Neural cell (in vitro differentiated cells): Measurements from ENCODE around the gene IL1RAPL2.

Source experiments
- CTCF ChIP-seq: fragments of 450-650 bp; IDR thresholded peaks from 2 replicates; pipeline ENCODE4 v1.5.1; 2014; ENCODE audit warnings: antibody characterized with exemption, mild to moderate bottlenecking, moderate library complexity; ENCODE audit not compliant: poor library complexity, severe bottlenecking
- TAF1 ChIP-seq: IDR thresholded peaks from 2 replicates; pipeline ENCODE4 v1.6.1; 2012; ENCODE audit warnings: low read depth

GRCh38 chrX:105263171-105263570 lies 697.2 kb downstream of the IL1RAPL2 start:
- TF ChIP-seq CTCF (no peak), TAF1 (no peak)
